HL-60 (cell line): ENCODE results near the gene NTRK2.

Experiments used
- DNase-seq, 2 experiments: peaks; one replicate each; pipeline ENCODE4 v3.0.0-alpha.2; 2010 to 2020; ENCODE audit warnings: low read depth in 1 of 2, low spot score in 1 of 2
- H3K27ac ChIP-seq: fragments of 250-450 bp; sonication (Bioruptor Pico); replicated peaks from 2 replicates; pipeline ENCODE4 v1.5.1; 2020; ENCODE audit warnings: mild to moderate bottlenecking, moderate library complexity
- H3K27me3 ChIP-seq: fragments of 250-450 bp; sonication (Bioruptor Pico); 2 replicates; pipeline ENCODE4 v1.5.1; 2021; ENCODE audit warnings: mild to moderate bottlenecking, moderate library complexity; ENCODE audit not compliant: insufficient read depth, poor library complexity, severe bottlenecking
- H3K4me3 ChIP-seq: replicated peaks from 2 replicates; pipeline ENCODE4 v1.5.1; 2011; ENCODE audit warnings: mild to moderate bottlenecking, control low read depth, low read length; ENCODE audit not compliant: insufficient read depth
- GABPA ChIP-seq: IDR thresholded peaks from 2 replicates; pipeline ENCODE4 v1.6.1; 2012; ENCODE audit warnings: low read depth
- POLR2AphosphoS5 ChIP-seq: IDR thresholded peaks from 2 replicates; pipeline ENCODE4 v1.6.1; 2012; ENCODE audit warnings: low read depth
- SPI1 ChIP-seq: IDR thresholded peaks from 2 replicates; pipeline ENCODE4 v1.6.1; 2012; ENCODE audit warnings: low read depth, mild to moderate bottlenecking, borderline replicate concordance
- TF ChIP-seq, protein P1 (sequence below): IDR thresholded peaks from one replicate; pipeline ENCODE4 v1.5.1; 2011; ENCODE audit warnings: low read length, control low read depth, inconsistent platforms; ENCODE audit not compliant: insufficient read depth
- TF ChIP-seq, protein P2 (sequence below): IDR thresholded peaks from 2 replicates; pipeline ENCODE4 v1.6.1; 2012; ENCODE audit warnings: low read depth; ENCODE audit not compliant: insufficient replicate concordance

Gene NTRK2

DNA sequence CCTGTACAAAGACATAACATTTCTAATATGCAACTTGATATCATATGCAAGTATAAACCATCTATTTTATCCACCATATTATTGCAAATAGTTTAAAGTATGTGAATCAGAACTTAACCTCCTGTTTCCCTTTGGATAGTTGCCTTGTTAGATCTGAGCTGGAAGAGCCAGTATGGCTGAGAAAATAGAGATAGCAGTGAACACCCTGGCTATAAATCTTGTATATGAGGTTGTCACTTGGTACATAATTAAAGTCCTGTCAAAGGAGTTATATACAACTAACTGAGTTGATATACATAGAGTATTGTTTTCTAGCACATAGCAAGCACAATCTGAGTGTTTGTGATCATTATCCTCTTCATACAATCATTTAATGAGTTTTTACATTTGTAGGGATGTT lies 272.3 kb downstream of the NTRK2 start:
- no peak for DNase-seq
- Histone ChIP-seq H3K27ac (no peak overlapping the region), H3K4me3 (no peak overlapping the region), H3K27me3 (no peaks in the 10 kb centered on the region)
- TF ChIP-seq GABPA: no peak
- TF ChIP-seq POLR2AphosphoS5: no peak
- TF ChIP-seq, protein P1, sequence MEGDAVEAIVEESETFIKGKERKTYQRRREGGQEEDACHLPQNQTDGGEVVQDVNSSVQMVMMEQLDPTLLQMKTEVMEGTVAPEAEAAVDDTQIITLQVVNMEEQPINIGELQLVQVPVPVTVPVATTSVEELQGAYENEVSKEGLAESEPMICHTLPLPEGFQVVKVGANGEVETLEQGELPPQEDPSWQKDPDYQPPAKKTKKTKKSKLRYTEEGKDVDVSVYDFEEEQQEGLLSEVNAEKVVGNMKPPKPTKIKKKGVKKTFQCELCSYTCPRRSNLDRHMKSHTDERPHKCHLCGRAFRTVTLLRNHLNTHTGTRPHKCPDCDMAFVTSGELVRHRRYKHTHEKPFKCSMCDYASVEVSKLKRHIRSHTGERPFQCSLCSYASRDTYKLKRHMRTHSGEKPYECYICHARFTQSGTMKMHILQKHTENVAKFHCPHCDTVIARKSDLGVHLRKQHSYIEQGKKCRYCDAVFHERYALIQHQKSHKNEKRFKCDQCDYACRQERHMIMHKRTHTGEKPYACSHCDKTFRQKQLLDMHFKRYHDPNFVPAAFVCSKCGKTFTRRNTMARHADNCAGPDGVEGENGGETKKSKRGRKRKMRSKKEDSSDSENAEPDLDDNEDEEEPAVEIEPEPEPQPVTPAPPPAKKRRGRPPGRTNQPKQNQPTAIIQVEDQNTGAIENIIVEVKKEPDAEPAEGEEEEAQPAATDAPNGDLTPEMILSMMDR: no peak
- TF ChIP-seq, protein P2, sequence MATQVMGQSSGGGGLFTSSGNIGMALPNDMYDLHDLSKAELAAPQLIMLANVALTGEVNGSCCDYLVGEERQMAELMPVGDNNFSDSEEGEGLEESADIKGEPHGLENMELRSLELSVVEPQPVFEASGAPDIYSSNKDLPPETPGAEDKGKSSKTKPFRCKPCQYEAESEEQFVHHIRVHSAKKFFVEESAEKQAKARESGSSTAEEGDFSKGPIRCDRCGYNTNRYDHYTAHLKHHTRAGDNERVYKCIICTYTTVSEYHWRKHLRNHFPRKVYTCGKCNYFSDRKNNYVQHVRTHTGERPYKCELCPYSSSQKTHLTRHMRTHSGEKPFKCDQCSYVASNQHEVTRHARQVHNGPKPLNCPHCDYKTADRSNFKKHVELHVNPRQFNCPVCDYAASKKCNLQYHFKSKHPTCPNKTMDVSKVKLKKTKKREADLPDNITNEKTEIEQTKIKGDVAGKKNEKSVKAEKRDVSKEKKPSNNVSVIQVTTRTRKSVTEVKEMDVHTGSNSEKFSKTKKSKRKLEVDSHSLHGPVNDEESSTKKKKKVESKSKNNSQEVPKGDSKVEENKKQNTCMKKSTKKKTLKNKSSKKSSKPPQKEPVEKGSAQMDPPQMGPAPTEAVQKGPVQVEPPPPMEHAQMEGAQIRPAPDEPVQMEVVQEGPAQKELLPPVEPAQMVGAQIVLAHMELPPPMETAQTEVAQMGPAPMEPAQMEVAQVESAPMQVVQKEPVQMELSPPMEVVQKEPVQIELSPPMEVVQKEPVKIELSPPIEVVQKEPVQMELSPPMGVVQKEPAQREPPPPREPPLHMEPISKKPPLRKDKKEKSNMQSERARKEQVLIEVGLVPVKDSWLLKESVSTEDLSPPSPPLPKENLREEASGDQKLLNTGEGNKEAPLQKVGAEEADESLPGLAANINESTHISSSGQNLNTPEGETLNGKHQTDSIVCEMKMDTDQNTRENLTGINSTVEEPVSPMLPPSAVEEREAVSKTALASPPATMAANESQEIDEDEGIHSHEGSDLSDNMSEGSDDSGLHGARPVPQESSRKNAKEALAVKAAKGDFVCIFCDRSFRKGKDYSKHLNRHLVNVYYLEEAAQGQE: no peak
- no peak for TF ChIP-seq SPI1

DNA sequence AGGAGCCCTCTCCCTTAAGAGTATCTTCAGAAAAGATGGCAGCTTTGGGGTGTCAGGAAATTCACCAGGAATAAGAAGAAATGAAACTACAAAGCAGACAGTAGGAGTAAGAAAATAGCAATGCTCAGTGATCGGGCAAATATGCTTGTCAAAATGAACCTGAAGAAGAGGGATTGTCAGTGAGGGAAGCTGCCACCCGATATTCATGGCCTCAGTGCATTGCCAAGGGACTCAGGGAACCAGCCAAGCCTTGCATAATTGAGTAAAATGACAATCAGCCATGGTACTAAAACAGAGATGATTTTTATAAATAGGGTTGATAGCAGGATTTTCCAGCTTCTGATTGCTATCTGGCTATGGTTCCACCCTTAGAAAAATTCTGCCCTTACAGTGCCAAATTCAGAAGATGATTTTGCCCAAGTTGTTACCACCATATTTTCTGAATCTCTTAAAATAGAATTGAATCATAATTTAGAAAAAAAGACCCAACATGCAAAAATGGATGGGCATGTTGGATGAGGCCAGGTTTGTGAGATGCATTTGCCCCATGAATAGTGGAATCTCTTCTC lies 274.0 kb downstream of the NTRK2 start:
- TF ChIP-seq POLR2AphosphoS5: no peak
- TF ChIP-seq GABPA: no peak
- TF ChIP-seq SPI1: no peak
- TF ChIP-seq, protein P1: no peak
- TF ChIP-seq, protein P2: no peak
- H3K27me3 ChIP-seq: no peaks in the 10 kb centered on the region
- no peak for DNase-seq
- no peak overlapping the region for H3K4me3 ChIP-seq
- H3K27ac ChIP-seq: no peak overlapping the region

DNA sequence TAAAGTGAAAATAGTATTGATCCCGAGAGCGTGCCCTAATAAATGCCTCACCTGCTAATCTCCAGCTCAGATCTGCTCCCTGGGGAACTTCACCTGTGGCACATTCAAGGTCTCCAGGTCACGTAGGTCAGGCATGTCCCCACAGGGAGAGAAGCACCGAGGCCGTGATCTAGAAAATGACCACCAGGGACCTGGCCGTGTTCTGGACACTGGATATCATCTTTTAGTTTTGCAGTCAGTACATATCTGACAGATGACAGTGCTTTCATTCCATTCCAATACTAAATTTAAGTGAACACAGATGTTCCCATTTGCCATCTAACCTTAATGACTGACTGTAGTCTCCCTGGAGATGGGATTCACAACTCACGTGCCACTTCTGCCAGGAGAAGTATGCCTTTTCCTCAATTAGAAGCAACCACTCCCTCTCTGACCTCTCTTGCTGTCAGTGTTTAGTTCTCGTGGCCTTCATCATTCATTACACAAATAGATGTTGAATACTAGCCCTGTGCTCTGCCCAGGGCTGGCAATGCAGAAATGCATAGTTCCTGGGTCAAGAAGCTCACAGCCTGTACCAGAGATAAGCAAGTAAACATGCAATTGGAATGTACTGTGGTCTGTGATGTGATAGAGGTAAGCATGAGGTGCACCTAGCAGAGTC lies 276.5 kb downstream of the NTRK2 start:
- TF ChIP-seq SPI1 (no peak), POLR2AphosphoS5 (no peak), GABPA (no peak)
- TF ChIP-seq, protein P2: no peak
- TF ChIP-seq, protein P1: no peak
- no peak for DNase-seq
- Histone ChIP-seq H3K27me3 (no peaks in the 10 kb centered on the region), H3K4me3 (no peak overlapping the region), H3K27ac (no peak overlapping the region)
